OCI-LY7 (cell line): ENCODE data around the gene TOR2A. TPM values are rescaled to one million over a fixed set of nuclear protein-coding genes. Genes with fewer than 3 reads are reported as not detected.
A peak's percentile ranks its signal among the peaks of the same experiment; 100 is the strongest.

Experiments used
- Bru-seq: library from RNA; stranded (reverse); fragments of 400-500 nt; gene quantifications from one replicate; lab custom pipeline; 2021; lab: Mats Ljungman, UMichigan
- BruChase-seq, 2 experiments: library from RNA; stranded (reverse); fragments of 400-500 nt; gene quantifications; one replicate each; lab custom pipeline; 2021; lab: Mats Ljungman, UMichigan
- BruUV-seq: library from RNA; stranded (reverse); fragments of 400-500 nt; replicated peaks from 2 replicates; lab custom pipeline; 2021; lab: Mats Ljungman, UMichigan
- CTCF ChIA-PET: fragments of 300-600 bp; sonication (Branson Sonifier 250); formaldehyde crosslinking; loops from one replicate; lab custom pipeline; 2022; ENCODE audit warnings: antibody characterized with exemption; ENCODE audit not compliant: unreplicated experiment; lab: Charles Lee
- POLR2A ChIA-PET: fragments of 300-600 bp; sonication (Branson Sonifier 250); formaldehyde crosslinking; loops from one replicate; lab custom pipeline; 2022; ENCODE audit warnings: antibody characterized with exemption; lab: Charles Lee
- DNase-seq: peaks from one replicate; pipeline ENCODE4 v3.0.0-alpha.2; 2015; ENCODE audit warnings: low spot score
- H2AFZ ChIP-seq: fragments of 200-600 bp; sonication (generic), shearing (Covaris generic); 2 replicates; pipeline ENCODE4 v1.6.1; 2014; ENCODE audit warnings: mild to moderate bottlenecking, antibody characterized with exemption, low read length, moderate library complexity
- H3K27ac ChIP-seq: fragments of 200-600 bp; sonication (generic); 2 replicates; pipeline ENCODE4 v1.5.1; 2014; ENCODE audit warnings: mixed run types, low read depth, mild to moderate bottlenecking, moderate library complexity, low read length, inconsistent platforms; ENCODE audit not compliant: poor library complexity, severe bottlenecking
- H3K36me3 ChIP-seq: fragments of 200-600 bp; sonication (generic); 2 replicates; pipeline ENCODE4 v1.6.1; 2014; ENCODE audit warnings: mild to moderate bottlenecking, antibody characterized with exemption, low read length, moderate library complexity, mixed read lengths; ENCODE audit not compliant: insufficient read depth
- H3K4me1 ChIP-seq: fragments of 200-600 bp; sonication (generic); 2 replicates; pipeline ENCODE4 v1.5.1; 2014; ENCODE audit warnings: mild to moderate bottlenecking, low read length; ENCODE audit not compliant: insufficient read depth, poor library complexity, severe bottlenecking
- H3K4me2 ChIP-seq: fragments of 200-600 bp; sonication (generic); 2 replicates; pipeline ENCODE4 v1.6.1; 2014; ENCODE audit warnings: mild to moderate bottlenecking, low read length
- H3K4me3 ChIP-seq: fragments of 200-600 bp; sonication (generic); 2 replicates; pipeline ENCODE4 v1.5.1; 2014; ENCODE audit warnings: mild to moderate bottlenecking, low read depth, low read length; ENCODE audit not compliant: poor library complexity, severe bottlenecking
- H3K79me2 ChIP-seq: fragments of 200-600 bp; sonication (generic); 2 replicates; pipeline ENCODE4 v1.6.1; 2016; ENCODE audit warnings: low read depth, mild to moderate bottlenecking, low read length, moderate library complexity, mixed read lengths; ENCODE audit not compliant: insufficient read depth
- H3K9me2 ChIP-seq: fragments of 200-600 bp; sonication (generic); 2 replicates; pipeline ENCODE4 v1.6.1; 2016; ENCODE audit warnings: mild to moderate bottlenecking, low read length, mixed read lengths; ENCODE audit not compliant: insufficient read depth
- H3K9me3 ChIP-seq: fragments of 200-600 bp; sonication (generic); 2 replicates; pipeline ENCODE4 v1.6.1; 2014; ENCODE audit warnings: mild to moderate bottlenecking, mixed run types, low read length, mixed read lengths
- H4K20me1 ChIP-seq: fragments of 200-600 bp; sonication (generic); 2 replicates; pipeline ENCODE4 v1.6.1; 2014; ENCODE audit warnings: mild to moderate bottlenecking, antibody characterized with exemption, low read length, moderate library complexity, mixed read lengths; ENCODE audit not compliant: insufficient read depth
- EZH2phosphoT487 ChIP-seq: fragments of 200-600 bp; sonication (generic); IDR thresholded peaks from 2 replicates; pipeline ENCODE4 v1.6.1; 2018; ENCODE audit warnings: low read depth, borderline replicate concordance, mild to moderate bottlenecking, mixed run types, antibody characterized with exemption, low read length, moderate library complexity, mixed read lengths
- intact Hi-C: fragments of 100-400 bp; cut with micrococcal nuclease; formaldehyde crosslinking; loops from one replicate; pipeline ENCODE4 v1.10.0; 2022; ENCODE audit not compliant: unreplicated experiment
- long read RNA-seq: library from polyadenylated mRNA; stranded (forward); transcript quantifications from one replicate; pipeline ENCODE4 v2.0.0, GENCODE V29; 2022
- total RNA-seq, 2 experiments: library from RNA; depleted of rRNA in 1 of 2; stranded (reverse); fragments of >200 nt in 1 of 2; shearing (Covaris generic) in 1 of 2; gene quantifications; 2 replicates each; pipeline ENCODE4 v1.2.3, GENCODE V29; 2014 to 2022
- TF ChIP-seq, protein P1 (sequence below): fragments of 200-600 bp; sonication (generic); conservative IDR thresholded peaks from 2 replicates; pipeline ENCODE4 v1.5.1; 2014; ENCODE audit warnings: mild to moderate bottlenecking, antibody characterized with exemption, low read length, moderate library complexity, mixed read lengths

Gene TOR2A
- 8.9 and 13.9 TPM in 2 replicates for total RNA-seq (2014; rRNA removed; shearing (Covaris generic))
- total RNA-seq (2022), result 17.9 and 21.6 TPM in 2 replicates
- Bru-seq, nascent RNA, result percentile 50 among the genes with signal in this experiment
- BruChase-seq, experiment 1, labeled RNA remaining after a 6-hour chase, result percentile 53 among the genes with signal in this experiment
- BruChase-seq, experiment 2, labeled RNA remaining after a 2-hour chase, result percentile 55 among the genes with signal in this experiment
- long read RNA-seq, transcript TOR2A-203 (5 exons, 1,523 nt), result major isoform, 14 of 47 reads
- long read RNA-seq, transcript TOR2A-209 (4 exons, 933 nt), result minor isoform, 11 of 47 reads
- long read RNA-seq, transcript TOR2A-205 (2 exons, 2,211 nt), result minor isoform, 5 of 47 reads
- long read RNA-seq, partial matches to known transcripts, result 2 of 47 reads
- long read RNA-seq, other reads (novel, unspliced or antisense), result 8 of 47 reads

DNA sequence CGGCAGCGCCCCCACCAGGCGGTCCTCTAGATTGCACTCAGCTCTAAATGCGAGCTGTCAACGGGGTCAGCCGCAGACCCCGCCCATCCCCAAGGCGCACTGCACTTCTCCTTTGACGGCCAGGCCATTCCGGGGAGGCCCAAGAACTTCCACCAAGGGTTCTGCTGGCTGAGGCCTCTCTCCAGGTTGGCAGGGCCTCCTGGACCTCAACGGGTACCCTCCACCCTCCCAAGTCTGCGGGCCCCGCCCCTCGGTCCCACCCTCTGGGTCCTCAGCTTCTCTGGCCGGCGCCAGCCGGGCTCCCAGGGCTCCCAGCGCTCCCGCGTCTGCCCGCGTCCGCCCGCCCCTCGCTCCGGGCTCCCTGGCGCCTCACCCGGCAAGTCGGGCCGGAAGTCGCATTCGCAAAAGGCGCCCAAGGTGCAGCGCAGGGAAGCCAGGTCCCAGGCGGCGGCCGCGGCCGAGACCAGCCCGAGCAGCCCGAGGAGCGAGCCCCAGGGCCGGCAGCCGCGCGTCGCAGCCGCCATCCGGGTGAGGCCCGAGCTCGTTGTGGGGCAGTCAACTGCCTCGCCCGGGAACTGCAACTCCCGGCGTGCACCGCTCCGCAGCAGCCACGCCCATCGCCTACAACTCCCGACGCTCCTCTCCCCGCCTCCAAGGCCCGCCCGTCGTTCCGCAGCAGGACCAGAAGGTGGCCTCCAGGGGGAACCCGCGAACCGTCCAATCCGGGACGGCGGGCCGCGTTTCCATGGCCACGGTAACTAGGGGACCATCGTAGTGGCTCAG lies at the start of gene TOR2A:
Gene TOR2A, minus strand, starts transcription at position 548 of the 783 bp plus-strand sequence. Its CDS starts 24 bp downstream, at position 524.
- Histone ChIP-seq H3K9me3 (no peaks in the 10 kb centered on the region), H4K20me1 (no peaks in the 10 kb centered on the region), H3K79me2 (no peaks in the 10 kb centered on the region), H3K4me3 (peak within 1 kb of the TSS; percentile 75), H2AFZ (peak within 1 kb of the TSS; percentile 67), H3K27ac (peak within 1 kb of the TSS; percentile 69), H3K4me1 (peaks cover 19% of the 10 kb centered on the region), H3K4me2 (peak within 1 kb of the TSS; percentile 84), H3K36me3 (peaks cover 20% of the 10 kb centered on the region), H3K9me2 (no peaks in the 10 kb centered on the region)
- ChIA-PET CTCF (interaction anchor here (0.6 to 1.6 kb wide), 8 partner anchors 49 to 230 kb away, joined by 3 to 6 read pairs (median 3); no protein-coding TSS in a partner anchor), POLR2A (interaction anchor here (0.6 to 1.2 kb wide), 8 partner anchors 9 to 877 kb away, joined by 3 to 6 read pairs (median 3); partner anchors contain the start of gene CDK9)
- DNase-seq, result peak; percentile 97
- BruUV-seq, result no TSS peak
- intact Hi-C loops, result loop anchor here (1.0 to 2.0 kb wide), 5 partner anchors 50 to 231 kb away; no protein-coding TSS in a partner anchor
- no peak for TF ChIP-seq EZH2phosphoT487
- TF ChIP-seq, protein P1, sequence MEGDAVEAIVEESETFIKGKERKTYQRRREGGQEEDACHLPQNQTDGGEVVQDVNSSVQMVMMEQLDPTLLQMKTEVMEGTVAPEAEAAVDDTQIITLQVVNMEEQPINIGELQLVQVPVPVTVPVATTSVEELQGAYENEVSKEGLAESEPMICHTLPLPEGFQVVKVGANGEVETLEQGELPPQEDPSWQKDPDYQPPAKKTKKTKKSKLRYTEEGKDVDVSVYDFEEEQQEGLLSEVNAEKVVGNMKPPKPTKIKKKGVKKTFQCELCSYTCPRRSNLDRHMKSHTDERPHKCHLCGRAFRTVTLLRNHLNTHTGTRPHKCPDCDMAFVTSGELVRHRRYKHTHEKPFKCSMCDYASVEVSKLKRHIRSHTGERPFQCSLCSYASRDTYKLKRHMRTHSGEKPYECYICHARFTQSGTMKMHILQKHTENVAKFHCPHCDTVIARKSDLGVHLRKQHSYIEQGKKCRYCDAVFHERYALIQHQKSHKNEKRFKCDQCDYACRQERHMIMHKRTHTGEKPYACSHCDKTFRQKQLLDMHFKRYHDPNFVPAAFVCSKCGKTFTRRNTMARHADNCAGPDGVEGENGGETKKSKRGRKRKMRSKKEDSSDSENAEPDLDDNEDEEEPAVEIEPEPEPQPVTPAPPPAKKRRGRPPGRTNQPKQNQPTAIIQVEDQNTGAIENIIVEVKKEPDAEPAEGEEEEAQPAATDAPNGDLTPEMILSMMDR, result peak; percentile 93

- no TSS peak for BruUV-seq
- Histone ChIP-seq H3K9me3 (no peaks in the 10 kb centered on the region), H3K4me2 (peak overlapping the region; percentile 74), H3K27ac (peak overlapping the region; percentile 81), H2AFZ (peak overlapping the region; percentile 45; the same call in 1 of the 2 replicates), H3K36me3 (peaks cover 25% of the 10 kb centered on the region), H4K20me1 (peaks cover 18% of the 10 kb centered on the region), H3K4me3 (peak overlapping the region; percentile 38), H3K4me1 (peaks cover 72% of the 10 kb centered on the region), H3K79me2 (peaks cover 38% of the 10 kb centered on the region), H3K9me2 (no peaks in the 10 kb centered on the region)
- TF ChIP-seq, protein P1, result no peak
- no peak for TF ChIP-seq EZH2phosphoT487
- intact Hi-C loops, result no loop called here
- DNase-seq, result peak; percentile 78
- CTCF ChIA-PET, result interaction anchor here (1.6 kb wide), 1 partner anchor 12 kb away, joined by 8 read pairs; no protein-coding TSS in a partner anchor
- POLR2A ChIA-PET, result interaction anchor here (1.0 kb wide), 2 partner anchors 38 to 48 kb away, joined by 3 read pairs; partner anchors contain the start of gene TOR2A
Measured at GRCh38 chr9:127783111-127784008, 48.3 kb upstream of the TOR2A start.
